K562 (cell line): ENCODE data around the gene ZNF775. TPM values are rescaled to one million over a fixed set of nuclear protein-coding genes. Genes with fewer than 3 reads are reported as not detected.

ENCODE experiments used
- ARHGAP35 ChIP-seq: fragments of 450-650 bp; IDR thresholded peaks from 2 replicates; pipeline ENCODE4 v1.6.1; 2018; ENCODE audit not compliant: partially characterized antibody
- ARID2 ChIP-seq: fragments of 450-650 bp; IDR thresholded peaks from 2 replicates; pipeline ENCODE4 v1.6.1; 2017; ENCODE audit warnings: antibody characterized with exemption, mild to moderate bottlenecking
- ARNT ChIP-seq, 2 experiments: fragments of 450-650 bp; IDR thresholded peaks; 2 replicates each; pipeline ENCODE4 v1.6.1; 2016; ENCODE audit warnings: mild to moderate bottlenecking in 1 of 2
- CBX1 ChIP-seq: sonication (generic); IDR thresholded peaks from 2 replicates; pipeline ENCODE4 v1.6.1; 2016; ENCODE audit warnings: antibody characterized with exemption, low read depth, mild to moderate bottlenecking
- CHD4 ChIP-seq: fragments of 200-600 bp; sonication (generic); IDR thresholded peaks from 3 replicates; pipeline ENCODE4 v1.6.1; 2012; ENCODE audit warnings: low read depth, mild to moderate bottlenecking, mixed read lengths, low read length, inconsistent platforms; ENCODE audit not compliant: insufficient read depth, insufficient replicate concordance, poor library complexity, severe bottlenecking
- IRF9 ChIP-seq: fragments of 450-650 bp; IDR thresholded peaks from 2 replicates; pipeline ENCODE4 v1.6.1; 2016; ENCODE audit warnings: missing biosample characterization, missing genetic modification characterization
- LARP7 ChIP-seq: fragments of 450-650 bp; IDR thresholded peaks from 2 replicates; pipeline ENCODE4 v1.6.1; 2016
- PHF20 ChIP-seq: fragments of 450-650 bp; IDR thresholded peaks from 2 replicates; pipeline ENCODE4 v1.6.1; 2018; ENCODE audit not compliant: partially characterized antibody
- SLC30A9 ChIP-seq: fragments of 250-450 bp; sonication (Bioruptor Pico); IDR thresholded peaks from 2 replicates; pipeline ENCODE4 v1.8.0; 2022; ENCODE audit warnings: mild to moderate bottlenecking, moderate library complexity
- TFE3 ChIP-seq: fragments of 450-650 bp; formaldehyde crosslinking; IDR thresholded peaks from 2 replicates; pipeline ENCODE4 v1.4.0; 2020; ENCODE audit warnings: mild to moderate bottlenecking, mixed read lengths
- THRB ChIP-seq: fragments of 450-650 bp; formaldehyde crosslinking; conservative IDR thresholded peaks from 2 replicates; pipeline ENCODE4 v1.4.0; 2022; ENCODE audit warnings: mild to moderate bottlenecking, missing genetic modification characterization
- TRIM24 ChIP-seq, 2 experiments: fragments of 450-650 bp; IDR thresholded peaks; 2 replicates each; pipeline ENCODE4 v1.6.1; 2016
- TSC22D4 ChIP-seq: fragments of 450-650 bp; IDR thresholded peaks from 2 replicates; pipeline ENCODE4 v1.6.1; 2016; ENCODE audit warnings: missing genetic modification characterization, missing biosample characterization, control low read depth
- TSHZ1 ChIP-seq: fragments of 250-450 bp; sonication (Bioruptor Pico); IDR thresholded peaks from 2 replicates; pipeline ENCODE4 v1.4.0; 2020; ENCODE audit warnings: mild to moderate bottlenecking, moderate library complexity
- ZBTB26 ChIP-seq: fragments of 450-650 bp; formaldehyde crosslinking; IDR thresholded peaks from 2 replicates; pipeline ENCODE4 v1.4.0; 2022; ENCODE audit warnings: missing genetic modification characterization
- ZNF384 ChIP-seq: IDR thresholded peaks from 2 replicates; pipeline ENCODE4 v1.6.1; 2012; ENCODE audit warnings: low read depth, low read length, improper control_type of control experiment
- ZNF639 ChIP-seq, 2 experiments: fragments of 200-800 bp in 1 of 2; sonication (Bioruptor generic) in 1 of 2; sonication (generic) in 1 of 2; formaldehyde crosslinking in 1 of 2; IDR thresholded peaks in 1 of 2; conservative IDR thresholded peaks in 1 of 2; 2 replicates each; pipeline versions ENCODE4 v1.5.0 to v1.6.1; 2016 to 2020; ENCODE audit warnings: missing compliant biosample characterization in 1 of 2, missing genetic modification characterization in 1 of 2, missing genetic modification reagents in 1 of 2
- polyA plus RNA-seq, 8 experiments: library from polyadenylated mRNA; depleted of rRNA in 4 of 8; stranded (reverse) in 5 of 8; unstranded in 3 of 8; fragments of >200 nt; fragmentation: Nextera tagmentation in 2 of 8; fragmentation: Illumina TruSeq in 1 of 8; extraction: Ambion mirVana in 2 of 8; extraction: Trizol in 1 of 8; gene quantifications; 2 replicates each; pipeline versions ENCODE4 v1.2.1 to v1.2.3, GENCODE V29; 2011 to 2014; ENCODE audit warnings: inconsistent platforms in 1 of 8, missing spikeins in 1 of 8
- total RNA-seq, 7 experiments: library from RNA; depleted of rRNA in 6 of 7; stranded (reverse); fragments of >200 nt in 6 of 7; fragmentation: Illumina TruSeq in 2 of 7; extraction: Trizol in 2 of 7; gene quantifications; 2 replicates each; pipeline versions ENCODE4 v1.2.1 to v1.2.3, GENCODE V29; 2011 to 2021; ENCODE audit warnings: low replicate concordance in 1 of 7

Gene ZNF775
- total and polyA plus RNA-seq, 9 of the 15 experiments (the other 6 are each of a cell fraction or from before 2014, with no cell fraction given): 0.04 to 18.7 (median 4.9) TPM

- TF ChIP-seq TFE3 (CRISPR knock-in tag) (no peak), LARP7 (peak; percentile 78), CBX1 (0 out of 2 replicates have a peak, but pooled peaks have one; percentile 30), ZNF384 (no peak), ARNT (IDR thresholded peaks at IDR 0.05) (peak in 1 of 2 experiments; percentile 49; a peak in 1 of 4 replicates), TSHZ1 (CRISPR knock-in tag) (no peak), ZNF639 (CRISPR knock-in tag; conservative IDR thresholded peaks at IDR 0.05 in 1 of 2, IDR thresholded peaks at IDR 0.05 in 1 of 2) (no peak), CHD4 (peak; percentile 66), TSC22D4 (tag) (peak; percentile 75; the same call in 1 of the 2 replicates), IRF9 (tag) (no peak), THRB (peak; percentile 67; the same call in 1 of the 2 replicates), ARID2 (0 out of 2 replicates have a peak, but pooled peaks have one; percentile 55), PHF20 (peak; percentile 78), TRIM24 (IDR thresholded peaks at IDR 0.05) (peak in 1 of 2 experiments; percentile 53; a peak in 1 of 4 replicates), ARHGAP35 (peak; percentile 59), ZBTB26 (CRISPR knock-in tag) (0 out of 2 replicates have a peak, but pooled peaks have one; percentile 61), SLC30A9 (no peak)
Measured at GRCh38 chr7:150358988-150359621, 20.0 kb upstream of the ZNF775 start (continued).
